ENCODE data around the gene KCNT1. TPM values are rescaled to one million over a fixed set of nuclear protein-coding genes. Genes with fewer than 3 reads are reported as not detected.

KCNT1 gene
- total and polyA plus RNA-seq, 10 of the 15 experiments (the other 5 are each of a cell fraction or from before 2014, with no cell fraction given) = not detected

GRCh38 chr9:135830496-135830895 is 128.5 kb downstream of the KCNT1 start:
- BruUV-seq (replicated peaks) = no TSS peak
- 100% methylated on average over 1 of the region's 1 CpG for WGBS (ENCODE audit: insufficient coverage, insufficient replicate concordance, low lambda C conversion rate, missing lambda C conversion rate)

GRCh38 chr9:135833864-135834263 is 131.9 kb downstream of the KCNT1 start:
- no peak overlapping the region for H3K27ac ChIP-seq (ENCODE audit: control insufficient read depth, insufficient read depth)
- 65% methylated on average over 3 of the region's 3 CpGs for WGBS (ENCODE audit: insufficient coverage, insufficient replicate concordance, low lambda C conversion rate, missing lambda C conversion rate)
- CTCF ChIA-PET = no interaction called here
- H3K9ac ChIP-seq (ENCODE audit: control insufficient read depth, insufficient read depth, low read length) = no peak overlapping the region
- no peak overlapping the region for H2AFZ ChIP-seq (ENCODE audit: control insufficient read depth, low read depth, low read length)
- POLR2A ChIA-PET = no interaction called here
- no peaks in the 10 kb centered on the region for H3K4me1 ChIP-seq (ENCODE audit: control insufficient read depth, insufficient read depth, low read length)
- no peaks in the 10 kb centered on the region; the same call in 1 of the 2 replicates for H3K79me2 ChIP-seq (ENCODE audit: control insufficient read depth, insufficient read depth, low read length)
- RAD21 ChIA-PET (ENCODE audit: unreplicated experiment) = no interaction called here
- no peaks in the 10 kb centered on the region for H3K27me3 ChIP-seq (replicated peaks in 1 of 2; ENCODE audit: control insufficient read depth in 2 of 2, insufficient read depth in 2 of 2, low read length in 1 of 2)
- no peak for ATAC-seq
- H3K9me3 ChIP-seq (replicated peaks; ENCODE audit: control insufficient read depth, insufficient read depth, low read length) = no peaks in the 10 kb centered on the region; the same call in 2 of the 3 replicates
- in situ Hi-C loops (cut with MboI) (no loop called here), intact Hi-C loops (cut with micrococcal nuclease; ENCODE audit: unreplicated experiment) (no loop called here)
- H4K20me1 ChIP-seq (ENCODE audit: control insufficient read depth, insufficient read depth) = no peaks in the 10 kb centered on the region
- no peak overlapping the region for H3K4me3 ChIP-seq
- no peak overlapping the region for H3K4me2 ChIP-seq (ENCODE audit: control insufficient read depth, insufficient read depth)
- SMC1A ChIA-PET (ENCODE audit: uncharacterized antibody, unreplicated experiment) = no interaction called here
- DNase-seq (ENCODE audit: low read depth, low spot score) = no peak
- BruUV-seq (replicated peaks) = no TSS peak
- peaks cover 0 to 4% of the 10 kb centered on the region in 2 experiments; a peak in 3 of 4 replicates for H3K36me3 ChIP-seq (ENCODE audit: control insufficient read depth in 2 of 2, insufficient read depth in 2 of 2, low read length in 1 of 2)
- FAIRE-seq = no peak
- TF ChIP-seq TCF3 (IDR thresholded peaks at IDR 0.05; ENCODE audit: borderline replicate concordance, insufficient read depth, low read depth, low read length) = no peak
- TF ChIP-seq RCOR1 (conservative IDR thresholded peaks at IDR 0.05; ENCODE audit: low read depth, low read length) = no peak
- TF ChIP-seq BHLHE40 (IDR thresholded peaks at IDR 0.05; ENCODE audit: borderline replicate concordance in 1 of 2, low read depth in 2 of 2, low read length in 1 of 2) = no peak
- no peak for TF ChIP-seq ZBTB4 (CRISPR knock-in tag; IDR thresholded peaks at IDR 0.05)
- TF ChIP-seq ZBTB40 (IDR thresholded peaks at IDR 0.05; ENCODE audit: borderline replicate concordance) = no peak
- TF ChIP-seq POLR2AphosphoS5 (IDR thresholded peaks at IDR 0.05; ENCODE audit: low read length) = no peak
- no peak for TF ChIP-seq SREBF2 (IDR thresholded peaks at IDR 0.05; ENCODE audit: low read length)
- TF ChIP-seq TARDBP (IDR thresholded peaks at IDR 0.05; ENCODE audit: borderline replicate concordance) = no peak

More at GRCh38 chr9:135830496-135830895, 128.5 kb downstream of the KCNT1 start:
- TF ChIP-seq ETV6 (conservative IDR thresholded peaks at IDR 0.05 in 1 of 2, IDR thresholded peaks at IDR 0.05 in 1 of 2; ENCODE audit: borderline replicate concordance in 1 of 2, low read depth in 1 of 2) = no peak
- ChIA-PET RAD21 (ENCODE audit: unreplicated experiment) (no interaction called here), SMC1A (ENCODE audit: uncharacterized antibody, unreplicated experiment) (no interaction called here), POLR2A (no interaction called here), CTCF (interaction anchor here (0.6 kb wide), 1 partner anchor 221 kb away, joined by 3 read pairs; no protein-coding TSS in a partner anchor)
- DNase-seq (ENCODE audit: low read depth, low spot score) (no peak), ATAC-seq (no peak), FAIRE-seq (no peak)
- no peak overlapping the region for H3K9ac ChIP-seq (ENCODE audit: control insufficient read depth, insufficient read depth, low read length)
- H3K4me2 ChIP-seq (ENCODE audit: control insufficient read depth, insufficient read depth) = no peak overlapping the region
- peaks cover 2% of the 10 kb centered on the region; the same call in 1 of the 3 replicates for H3K9me3 ChIP-seq (replicated peaks; ENCODE audit: control insufficient read depth, insufficient read depth, low read length)
- intact Hi-C loops (cut with micrococcal nuclease; ENCODE audit: unreplicated experiment) (no loop called here), in situ Hi-C loops (cut with MboI) (no loop called here)
- H3K27ac ChIP-seq (ENCODE audit: control insufficient read depth, insufficient read depth) = no peak overlapping the region
- H4K20me1 ChIP-seq (ENCODE audit: control insufficient read depth, insufficient read depth) = no peaks in the 10 kb centered on the region
- H2AFZ ChIP-seq (ENCODE audit: control insufficient read depth, low read depth, low read length) = no peak overlapping the region
- H3K27me3 ChIP-seq (replicated peaks in 1 of 2; ENCODE audit: control insufficient read depth in 2 of 2, insufficient read depth in 2 of 2, low read length in 1 of 2) = no peaks in the 10 kb centered on the region
- H3K36me3 ChIP-seq (ENCODE audit: control insufficient read depth in 2 of 2, insufficient read depth in 2 of 2, low read length in 1 of 2) = peaks cover 0 to 2% of the 10 kb centered on the region in 2 experiments; a peak in 2 of 4 replicates
- H3K79me2 ChIP-seq (ENCODE audit: control insufficient read depth, insufficient read depth, low read length) = no peaks in the 10 kb centered on the region
- no peak overlapping the region for H3K4me3 ChIP-seq
- H3K4me1 ChIP-seq (ENCODE audit: control insufficient read depth, insufficient read depth, low read length) = no peaks in the 10 kb centered on the region

All from GM12878 (cell line).